IPS-11a (cell line): ENCODE results near the gene ZDHHC13.

Source experiments
- H3K4me3 ChIP-seq: one replicate; pipeline ENCODE4 v1.5.1; 2013; ENCODE audit warnings: low read depth, low read length, control low read depth

The ZDHHC13 gene

GRCh38 chr11:19164230-19164855 is 47.4 kb downstream of the ZDHHC13 start:
- no peak overlapping the region for H3K4me3 ChIP-seq

- H3K4me3 ChIP-seq, result no peak overlapping the region
Measured at GRCh38 chr11:19164881-19165280, 47.9 kb downstream of the ZDHHC13 start.

- H3K4me3 ChIP-seq, result no peak overlapping the region
Measured at GRCh38 chr11:19168090-19168489, 51.1 kb downstream of the ZDHHC13 start.

GRCh38 chr11:19173004-19173689 is 56.2 kb downstream of the ZDHHC13 start:
- no peak overlapping the region for H3K4me3 ChIP-seq

- H3K4me3 ChIP-seq, result no peak overlapping the region
Measured at GRCh38 chr11:19173964-19174638, 57.1 kb downstream of the ZDHHC13 start.

- no peak overlapping the region for H3K4me3 ChIP-seq
Measured at GRCh38 chr11:19176629-19177186, 59.7 kb downstream of the ZDHHC13 start.

- H3K4me3 ChIP-seq, result no peak overlapping the region
Measured at GRCh38 chr11:19181531-19182261, 64.7 kb downstream of the ZDHHC13 start.

- no peak overlapping the region for H3K4me3 ChIP-seq
Measured at GRCh38 chr11:19183646-19184045, 66.7 kb downstream of the ZDHHC13 start.

GRCh38 chr11:19185036-19185435 is 68.1 kb downstream of the ZDHHC13 start:
- H3K4me3 ChIP-seq, result no peak overlapping the region

GRCh38 chr11:19185516-19186052 is 68.6 kb downstream of the ZDHHC13 start:
- H3K4me3 ChIP-seq, result no peak overlapping the region

- H3K4me3 ChIP-seq, result no peak overlapping the region
Measured at GRCh38 chr11:19187114-19187832, 70.3 kb downstream of the ZDHHC13 start.

GRCh38 chr11:19187833-19188258 is 70.9 kb downstream of the ZDHHC13 start:
- no peak overlapping the region for H3K4me3 ChIP-seq

GRCh38 chr11:19191530-19192169 is 74.7 kb downstream of the ZDHHC13 start:
- H3K4me3 ChIP-seq, result no peak overlapping the region

- no peak overlapping the region for H3K4me3 ChIP-seq
Measured at GRCh38 chr11:19193916-19194315, 76.9 kb downstream of the ZDHHC13 start.

- H3K4me3 ChIP-seq, result no peak overlapping the region
Measured at GRCh38 chr11:19194620-19195308, 77.8 kb downstream of the ZDHHC13 start.

- H3K4me3 ChIP-seq, result no peak overlapping the region
Measured at GRCh38 chr11:19196432-19196831, 79.5 kb downstream of the ZDHHC13 start.

- H3K4me3 ChIP-seq, result no peak overlapping the region
Measured at GRCh38 chr11:19199048-19199447, 82.1 kb downstream of the ZDHHC13 start.

GRCh38 chr11:19199771-19200170 is 82.8 kb downstream of the ZDHHC13 start:
- H3K4me3 ChIP-seq, result no peak overlapping the region
